ENCODE measurements around the gene RNF126. TPM values are rescaled to one million over a fixed set of nuclear protein-coding genes. Genes with fewer than 3 reads are reported as not detected.

RNF126 gene
- total and polyA plus RNA-seq, 8 donors, result 21.1 to 240 (median 35.0) TPM

DNA sequence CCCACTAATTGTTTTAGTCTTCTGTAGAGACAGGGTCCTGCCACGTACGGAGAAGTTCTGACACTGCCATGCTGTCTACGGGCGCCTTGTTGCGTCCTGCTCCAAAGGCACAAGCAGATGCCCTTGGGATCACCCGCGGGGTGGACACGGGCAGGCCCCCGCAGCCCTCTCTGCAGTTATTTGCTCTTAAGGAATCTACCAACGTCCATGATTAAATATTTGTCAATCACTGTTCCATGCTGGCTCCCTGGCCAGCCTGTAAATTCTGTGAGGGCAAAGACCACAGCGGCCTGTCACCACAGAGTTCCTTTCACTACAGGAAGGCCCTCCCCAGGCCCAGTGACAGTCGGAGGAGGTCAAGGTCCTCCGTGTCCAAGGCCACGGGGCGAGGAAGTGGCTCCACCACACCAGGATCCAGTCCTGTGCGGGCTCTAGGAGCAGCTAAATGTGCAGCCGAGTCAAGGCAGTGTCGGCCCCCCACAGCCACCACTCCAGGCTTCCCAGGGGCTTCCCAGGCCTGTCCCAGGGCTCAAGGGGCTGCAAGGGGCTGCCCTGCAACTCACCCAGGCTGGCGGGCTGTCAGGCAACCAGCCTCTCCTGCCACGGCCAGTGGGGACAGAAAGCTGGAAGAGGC is 2.1 kb downstream of the RNF126 start:
- Histone ChIP-seq H3K36me3 (peaks cover 0 to 27% (median 22%) of the 10 kb centered on the region in 4 donors), H3K27ac (peak overlapping the region; percentile 93 to 96 (median 94)), H3K4me3 (peak overlapping the region; percentile 90 to 100 (median 97)), H3K4me1 (peaks cover 61 to 86% (median 78%) of the 10 kb centered on the region in 4 donors), H3K9me3 (no peaks in the 10 kb centered on the region), H3K27me3 (no peaks in the 10 kb centered on the region)
- 13 to 26% (median 15%) methylated on average over 3 to 20 of the region's 20 CpGs for WGBS, 5 donors
- intact Hi-C loops (cut with DNase I; ENCODE audit: low total_unique reads), result no loop called here
- peak; percentile 52 to 57 for DNase-seq
- no peak for TF ChIP-seq EP300 (IDR thresholded peaks at IDR 0.05)
- TF ChIP-seq POLR2AphosphoS5 (IDR thresholded peaks at IDR 0.05), result no peak
- TF ChIP-seq POLR2A (IDR thresholded peaks at IDR 0.05), result no peak
- TF ChIP-seq, protein P1, sequence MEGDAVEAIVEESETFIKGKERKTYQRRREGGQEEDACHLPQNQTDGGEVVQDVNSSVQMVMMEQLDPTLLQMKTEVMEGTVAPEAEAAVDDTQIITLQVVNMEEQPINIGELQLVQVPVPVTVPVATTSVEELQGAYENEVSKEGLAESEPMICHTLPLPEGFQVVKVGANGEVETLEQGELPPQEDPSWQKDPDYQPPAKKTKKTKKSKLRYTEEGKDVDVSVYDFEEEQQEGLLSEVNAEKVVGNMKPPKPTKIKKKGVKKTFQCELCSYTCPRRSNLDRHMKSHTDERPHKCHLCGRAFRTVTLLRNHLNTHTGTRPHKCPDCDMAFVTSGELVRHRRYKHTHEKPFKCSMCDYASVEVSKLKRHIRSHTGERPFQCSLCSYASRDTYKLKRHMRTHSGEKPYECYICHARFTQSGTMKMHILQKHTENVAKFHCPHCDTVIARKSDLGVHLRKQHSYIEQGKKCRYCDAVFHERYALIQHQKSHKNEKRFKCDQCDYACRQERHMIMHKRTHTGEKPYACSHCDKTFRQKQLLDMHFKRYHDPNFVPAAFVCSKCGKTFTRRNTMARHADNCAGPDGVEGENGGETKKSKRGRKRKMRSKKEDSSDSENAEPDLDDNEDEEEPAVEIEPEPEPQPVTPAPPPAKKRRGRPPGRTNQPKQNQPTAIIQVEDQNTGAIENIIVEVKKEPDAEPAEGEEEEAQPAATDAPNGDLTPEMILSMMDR (IDR thresholded peaks at IDR 0.05), result no peak

DNA sequence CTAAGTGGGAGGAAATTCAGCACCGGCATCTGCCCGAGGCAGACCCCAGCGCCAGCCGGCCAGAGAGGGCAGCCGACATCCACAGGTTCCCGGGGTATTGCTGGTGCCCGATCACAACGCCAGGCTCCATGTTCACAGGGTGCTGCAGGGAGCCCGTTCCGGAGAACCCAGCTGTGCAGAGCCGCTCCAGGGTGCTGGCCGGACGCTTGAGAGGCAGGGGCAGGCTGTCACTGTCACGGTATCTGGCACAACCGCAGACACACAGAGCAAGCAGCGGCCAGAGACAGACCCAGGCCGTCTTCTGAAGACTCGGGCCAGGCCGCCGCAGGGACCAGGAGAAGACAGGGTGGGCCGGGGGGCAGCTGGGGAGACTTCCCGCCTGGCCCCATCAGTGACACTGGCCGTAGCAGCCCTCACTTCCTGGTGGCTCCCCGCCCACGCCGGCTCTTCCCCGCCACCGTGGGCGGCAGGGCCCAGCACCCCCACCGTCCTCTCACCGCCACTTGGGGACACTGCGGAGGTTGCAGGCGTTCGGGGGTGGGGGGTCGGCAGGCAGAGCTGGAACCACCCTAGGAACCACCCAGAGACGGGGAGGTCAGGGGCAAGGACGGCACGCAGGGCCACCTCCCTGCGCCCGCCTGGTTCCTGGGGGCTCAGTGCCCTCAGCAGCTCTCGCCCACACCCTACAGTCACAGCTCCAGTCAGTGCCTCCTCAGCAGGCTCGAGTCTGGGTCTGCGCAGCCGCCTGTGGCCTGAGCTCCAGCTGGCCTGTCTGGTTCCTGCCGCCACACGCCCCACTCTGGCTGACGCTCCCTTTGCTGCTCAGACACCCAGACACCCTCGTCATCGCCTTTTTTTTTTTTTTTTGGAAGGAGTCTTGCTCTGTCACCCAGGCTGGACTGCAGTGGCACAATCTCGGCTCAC is 3.8 kb downstream of the RNF126 start:
- Histone ChIP-seq H3K4me3 (peak overlapping the region in 1 of 4 donors; percentile 13), H3K36me3 (peaks cover under 1 to 43% (median 35%) of the 10 kb centered on the region in 4 donors), H3K9me3 (no peaks in the 10 kb centered on the region), H3K27me3 (no peaks in the 10 kb centered on the region), H3K27ac (peak overlapping the region in 3 of 5 donors; percentile 94 to 96 (median 95)), H3K4me1 (peaks cover 55 to 82% (median 72%) of the 10 kb centered on the region in 4 donors)
- intact Hi-C loops (cut with DNase I; ENCODE audit: low total_unique reads), result no loop called here
- TF ChIP-seq, protein P1 (IDR thresholded peaks at IDR 0.05), result no peak
- TF ChIP-seq EP300 (IDR thresholded peaks at IDR 0.05) (no peak), POLR2AphosphoS5 (IDR thresholded peaks at IDR 0.05) (no peak), POLR2A (IDR thresholded peaks at IDR 0.05) (no peak)
- 62 to 71% (median 65%) methylated on average over 30 to 50 of the region's 50 CpGs for WGBS, 5 donors
- DNase-seq, result peak; percentile 39 to 79

DNA sequence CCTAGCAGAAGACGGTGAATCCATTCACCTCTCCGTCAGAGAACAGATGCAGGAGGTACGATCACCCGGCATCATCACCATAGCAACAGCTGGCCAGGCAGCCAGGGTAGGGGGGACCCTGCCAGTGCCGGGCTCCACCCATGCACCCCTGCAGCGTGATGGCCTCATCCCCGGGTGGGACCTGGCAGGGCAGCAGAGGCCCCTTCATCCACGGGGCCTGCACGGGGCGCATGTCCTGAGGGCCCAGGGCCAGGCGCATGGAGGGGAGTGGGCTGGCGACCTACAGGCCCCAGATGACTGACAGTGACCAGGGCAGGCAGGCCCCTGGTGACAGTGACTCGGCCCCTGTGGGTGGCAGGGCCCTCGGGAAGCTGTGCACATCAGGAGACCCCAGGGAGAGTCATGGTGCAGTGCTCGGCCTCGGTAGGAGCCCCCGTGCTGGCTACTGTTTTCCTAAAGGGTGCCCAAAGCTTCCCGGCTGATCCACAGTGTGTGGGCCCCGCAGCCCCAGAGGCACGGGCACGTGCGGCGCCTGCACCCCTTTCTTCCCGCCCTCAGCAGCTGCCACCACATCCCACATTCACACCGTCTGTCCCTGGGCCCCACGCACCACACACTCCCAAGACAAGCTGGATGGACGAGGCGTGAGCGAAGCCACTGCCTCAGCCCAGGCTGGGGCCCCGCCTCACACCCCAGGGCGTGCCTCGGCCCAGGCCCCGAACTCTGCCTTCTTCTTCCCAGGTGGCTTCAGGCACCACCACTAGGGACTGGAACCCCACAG is 4.8 kb downstream of the RNF126 start:
- no peaks in the 10 kb centered on the region for H3K27me3 ChIP-seq
- no peaks in the 10 kb centered on the region for H3K9me3 ChIP-seq
- peaks cover 10 to 52% (median 45%) of the 10 kb centered on the region in 4 donors for H3K36me3 ChIP-seq
- intact Hi-C loops (cut with DNase I; ENCODE audit: low total_unique reads), result no loop called here
- 71 to 78% (median 71%) methylated on average over 22 to 33 of the region's 33 CpGs for WGBS, 5 donors
- TF ChIP-seq EP300 (IDR thresholded peaks at IDR 0.05) (no peak), POLR2AphosphoS5 (IDR thresholded peaks at IDR 0.05) (no peak), POLR2A (IDR thresholded peaks at IDR 0.05) (no peak)
- TF ChIP-seq, protein P1 (IDR thresholded peaks at IDR 0.05), result no peak
- H3K27ac ChIP-seq, result peak overlapping the region in 2 of 5 donors; percentile 94 to 95
- H3K4me3 ChIP-seq, result peak overlapping the region in 1 of 4 donors; percentile 13
- DNase-seq, result peak in 1 of 2 donors; percentile 62
- H3K4me1 ChIP-seq, result peaks cover 47 to 81% (median 64%) of the 10 kb centered on the region in 4 donors

DNA sequence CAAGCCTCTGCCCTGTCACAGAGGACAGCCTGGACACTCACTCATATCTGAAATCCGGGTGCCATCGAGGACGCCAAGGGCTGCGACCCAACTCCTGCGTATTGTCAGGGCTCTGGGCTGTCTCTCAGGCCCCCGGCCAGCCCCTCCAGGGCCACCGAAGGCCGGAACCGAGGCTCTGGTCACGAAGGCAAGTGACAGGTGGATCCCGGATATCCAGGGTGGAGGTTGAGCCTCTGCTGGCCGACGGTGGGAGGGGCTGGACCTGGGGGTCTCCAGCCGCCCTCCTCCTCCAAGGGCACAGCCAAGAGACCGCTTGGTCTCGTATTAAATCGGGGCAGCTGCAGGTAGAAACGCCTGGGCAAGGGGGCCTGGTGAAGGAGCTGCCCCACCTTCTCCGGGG is 5.4 kb downstream of the RNF126 start:
- TF ChIP-seq POLR2AphosphoS5 (IDR thresholded peaks at IDR 0.05) (no peak), EP300 (IDR thresholded peaks at IDR 0.05) (no peak), POLR2A (IDR thresholded peaks at IDR 0.05) (no peak)
- TF ChIP-seq, protein P1 (IDR thresholded peaks at IDR 0.05), result no peak
- Histone ChIP-seq H3K27me3 (no peaks in the 10 kb centered on the region), H3K27ac (no peak overlapping the region), H3K9me3 (no peaks in the 10 kb centered on the region), H3K36me3 (peaks cover 13 to 59% (median 51%) of the 10 kb centered on the region in 4 donors), H3K4me1 (peaks cover 47 to 82% (median 64%) of the 10 kb centered on the region in 4 donors), H3K4me3 (no peak overlapping the region)
- 68 to 85% (median 81%) methylated on average over 7 to 19 of the region's 19 CpGs for WGBS, 5 donors
- intact Hi-C loops (cut with DNase I; ENCODE audit: low total_unique reads), result no loop called here
- no peak for DNase-seq
